Sigmoid colon (tissue), 3 donors: ENCODE results near the gene ADORA2B.

ENCODE experiments used
- POLR2A ChIP-seq, 2 donors: fragments of 450-650 bp; IDR thresholded peaks; one replicate each; pipeline ENCODE4 v1.6.1; 2016; ENCODE audit warnings: antibody characterized with exemption in 2 of 2, mild to moderate bottlenecking in 2 of 2, moderate library complexity in 2 of 2
- TF ChIP-seq, protein P1 (sequence below), 4 experiments: fragments of 450-650 bp in 3 of 4; fragments of 200-600 bp in 1 of 4; IDR thresholded peaks; one replicate each; pipeline ENCODE4 v1.5.1; 2016 to 2019; ENCODE audit warnings: antibody characterized with exemption in 4 of 4, mild to moderate bottlenecking in 3 of 4, moderate library complexity in 2 of 4

DNA sequence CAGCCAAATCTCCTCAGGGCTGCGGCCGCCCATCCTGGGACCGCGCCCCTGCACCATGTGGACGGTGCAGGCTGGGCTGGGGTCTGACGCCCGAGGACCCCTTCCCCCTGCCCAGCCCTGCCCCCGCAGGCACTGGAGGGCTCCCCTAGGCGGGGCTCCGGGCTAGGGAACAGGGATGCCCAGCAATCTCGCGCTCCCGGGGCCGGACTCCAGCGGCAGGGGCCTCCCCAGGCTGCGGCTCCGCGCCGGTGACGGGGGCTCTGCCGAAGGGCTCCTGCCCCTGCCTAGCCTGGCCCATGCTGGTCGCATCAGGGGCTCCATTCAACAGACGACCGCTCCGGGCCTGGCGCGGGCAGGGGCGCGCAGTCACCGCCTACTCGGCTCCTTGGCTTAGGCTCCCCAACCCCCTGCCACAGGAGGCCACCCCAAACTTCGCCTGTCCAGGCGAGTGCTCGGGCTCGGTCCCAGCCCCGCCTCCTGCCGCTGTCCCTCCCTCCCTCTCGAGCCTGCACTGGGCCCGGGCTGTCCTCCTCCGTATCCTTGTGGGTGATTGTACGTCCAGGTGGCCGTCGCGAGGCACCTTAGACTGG is 27.4 kb upstream of the ADORA2B start:
- TF ChIP-seq, protein P1, sequence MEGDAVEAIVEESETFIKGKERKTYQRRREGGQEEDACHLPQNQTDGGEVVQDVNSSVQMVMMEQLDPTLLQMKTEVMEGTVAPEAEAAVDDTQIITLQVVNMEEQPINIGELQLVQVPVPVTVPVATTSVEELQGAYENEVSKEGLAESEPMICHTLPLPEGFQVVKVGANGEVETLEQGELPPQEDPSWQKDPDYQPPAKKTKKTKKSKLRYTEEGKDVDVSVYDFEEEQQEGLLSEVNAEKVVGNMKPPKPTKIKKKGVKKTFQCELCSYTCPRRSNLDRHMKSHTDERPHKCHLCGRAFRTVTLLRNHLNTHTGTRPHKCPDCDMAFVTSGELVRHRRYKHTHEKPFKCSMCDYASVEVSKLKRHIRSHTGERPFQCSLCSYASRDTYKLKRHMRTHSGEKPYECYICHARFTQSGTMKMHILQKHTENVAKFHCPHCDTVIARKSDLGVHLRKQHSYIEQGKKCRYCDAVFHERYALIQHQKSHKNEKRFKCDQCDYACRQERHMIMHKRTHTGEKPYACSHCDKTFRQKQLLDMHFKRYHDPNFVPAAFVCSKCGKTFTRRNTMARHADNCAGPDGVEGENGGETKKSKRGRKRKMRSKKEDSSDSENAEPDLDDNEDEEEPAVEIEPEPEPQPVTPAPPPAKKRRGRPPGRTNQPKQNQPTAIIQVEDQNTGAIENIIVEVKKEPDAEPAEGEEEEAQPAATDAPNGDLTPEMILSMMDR (IDR thresholded peaks at IDR 0.05), result no peak
- no peak for TF ChIP-seq POLR2A (IDR thresholded peaks at IDR 0.05)
